Uterus (tissue), 4 donors: ENCODE data around the gene FSCB. TPM values are rescaled to one million over a fixed set of nuclear protein-coding genes. Genes with fewer than 3 reads are reported as not detected.

ENCODE experiments used
- DNase-seq, 2 donors: peaks; one replicate each; pipeline ENCODE4 v3.0.0-alpha.2; 2019 to 2020
- H3K27ac ChIP-seq, 2 donors: fragments of 200-600 bp; sonication (generic); 1 replicate in 1 of 2; 2 replicates in 1 of 2; pipeline ENCODE4 v1.5.1; 2016 to 2018
- H3K27me3 ChIP-seq, 2 donors: fragments of 200-600 bp; sonication (generic); one replicate each; pipeline ENCODE4 v1.5.1; 2018 to 2019; ENCODE audit warnings: control low read depth in 1 of 2
- H3K36me3 ChIP-seq, 2 donors: fragments of 200-600 bp; sonication (generic); one replicate each; pipeline ENCODE4 v1.5.1; 2019; ENCODE audit warnings: control low read depth in 1 of 2
- H3K4me1 ChIP-seq, 2 donors: fragments of 200-600 bp; sonication (generic); one replicate each; pipeline ENCODE4 v1.5.1; 2018 to 2019; ENCODE audit warnings: control low read depth in 1 of 2
- H3K4me3 ChIP-seq, 2 donors: fragments of 200-600 bp; sonication (generic); 1 replicate in 1 of 2; 2 replicates in 1 of 2; pipeline ENCODE4 v1.5.1; 2018 to 2019; ENCODE audit warnings: mild to moderate bottlenecking in 1 of 2
- H3K9me3 ChIP-seq, 2 donors: fragments of 200-600 bp; sonication (generic); one replicate each; pipeline ENCODE4 v1.5.1; 2019; ENCODE audit warnings: control low read depth in 1 of 2
- CTCF ChIP-seq, 4 experiments: fragments of 200-600 bp in 2 of 4; fragments of 450-650 bp in 2 of 4; sonication (generic) in 2 of 4; IDR thresholded peaks; one replicate each; pipeline ENCODE4 v1.5.1; 2016 to 2019; ENCODE audit warnings: antibody characterized with exemption in 4 of 4, mild to moderate bottlenecking in 2 of 4, moderate library complexity in 1 of 4
- POLR2A ChIP-seq, 2 donors: fragments of 450-650 bp; IDR thresholded peaks; one replicate each; pipeline ENCODE4 v1.6.1; 2016; ENCODE audit warnings: antibody characterized with exemption in 2 of 2, mild to moderate bottlenecking in 1 of 2, moderate library complexity in 1 of 2
- intact Hi-C: fragments of 100-400 bp; cut with DNase I; formaldehyde crosslinking; loops from one replicate; pipeline ENCODE4 v1.15.1; 2023; ENCODE audit warnings: low total_unique reads
- total RNA-seq, 4 donors: library from RNA; depleted of rRNA in 3 of 4; stranded (reverse); fragments of >200 nt in 3 of 4; gene quantifications; one replicate each; pipeline versions ENCODE4 v1.1.0 to v1.2.4, GENCODE V29; 2014 to 2023
- donor health status: DM: yes; HTN: yes; CAD: no.

Gene FSCB
- under 1 TPM in 1 of 4 donors, not detected in 3; 0.14 TPM for total RNA-seq

- H3K27ac ChIP-seq: no peak within 1 kb of the TSS
- H3K4me1 ChIP-seq: no peaks in the 10 kb centered on the region
- intact Hi-C loops: no loop called here
- no peaks in the 10 kb centered on the region for H3K36me3 ChIP-seq
- no peaks in the 10 kb centered on the region for H3K9me3 ChIP-seq
- H3K4me3 ChIP-seq: no peak within 1 kb of the TSS
- DNase-seq: no peak
- no peaks in the 10 kb centered on the region for H3K27me3 ChIP-seq
- TF ChIP-seq CTCF (IDR thresholded peaks at IDR 0.05): no peak
- TF ChIP-seq POLR2A (IDR thresholded peaks at IDR 0.05): no peak
These were observed at the start of gene FSCB for GRCh38 chr14:44507183-44507582. Gene FSCB, minus strand, starts transcription at chr14:44507283. Its CDS starts 296 bp downstream, at chr14:44506987.

- DNase-seq: no peak
- Histone ChIP-seq H3K4me3 (no peak overlapping the region), H3K27ac (no peak overlapping the region), H3K4me1 (no peaks in the 10 kb centered on the region), H3K36me3 (no peaks in the 10 kb centered on the region), H3K27me3 (no peaks in the 10 kb centered on the region), H3K9me3 (no peaks in the 10 kb centered on the region)
- TF ChIP-seq CTCF (IDR thresholded peaks at IDR 0.05) (no peak), POLR2A (IDR thresholded peaks at IDR 0.05) (no peak)
- intact Hi-C loops: no loop called here
These were observed 24.6 kb upstream of the FSCB start for GRCh38 chr14:44531658-44532057.

- Histone ChIP-seq H3K4me3 (no peak overlapping the region), H3K27me3 (no peaks in the 10 kb centered on the region), H3K4me1 (no peaks in the 10 kb centered on the region), H3K36me3 (no peaks in the 10 kb centered on the region), H3K27ac (no peak overlapping the region), H3K9me3 (no peaks in the 10 kb centered on the region)
- DNase-seq: no peak
- intact Hi-C loops: no loop called here
- no peak for TF ChIP-seq CTCF (IDR thresholded peaks at IDR 0.05)
- no peak for TF ChIP-seq POLR2A (IDR thresholded peaks at IDR 0.05)
These were observed 23.4 kb upstream of the FSCB start for GRCh38 chr14:44530475-44530874.

- Histone ChIP-seq H3K27me3 (no peaks in the 10 kb centered on the region), H3K9me3 (no peaks in the 10 kb centered on the region), H3K4me3 (no peak overlapping the region), H3K4me1 (no peaks in the 10 kb centered on the region), H3K27ac (no peak overlapping the region), H3K36me3 (no peaks in the 10 kb centered on the region)
- TF ChIP-seq CTCF (IDR thresholded peaks at IDR 0.05) (no peak), POLR2A (IDR thresholded peaks at IDR 0.05) (no peak)
- intact Hi-C loops: no loop called here
- DNase-seq: no peak
These were observed 21.9 kb upstream of the FSCB start for GRCh38 chr14:44529026-44529425.

- Histone ChIP-seq H3K9me3 (no peaks in the 10 kb centered on the region), H3K27me3 (no peaks in the 10 kb centered on the region), H3K4me3 (no peak overlapping the region), H3K36me3 (no peaks in the 10 kb centered on the region), H3K4me1 (no peaks in the 10 kb centered on the region), H3K27ac (no peak overlapping the region)
- DNase-seq: no peak
- TF ChIP-seq POLR2A (IDR thresholded peaks at IDR 0.05): no peak
- no peak for TF ChIP-seq CTCF (IDR thresholded peaks at IDR 0.05)
- intact Hi-C loops: no loop called here
These were observed 21.1 kb upstream of the FSCB start for GRCh38 chr14:44528180-44528579.
